Hematopoietic multipotent progenitor cell treated with erythropoietin and hydrocortisone succinate and interleukin-3 and kit ligand, for 15 days (in vitro differentiated cells): ENCODE results near the gene GET4.
"Not testable (repeated sequence)": the region's sequence is repeated elsewhere in the genome, so short reads cannot be mapped to it uniquely, and the experiment has no call there.

Source experiments
- DNase-seq: peaks from one replicate; pipeline ENCODE4 v3.0.0-alpha.2; 2015; ENCODE audit warnings: low spot score

Gene GET4

DNA sequence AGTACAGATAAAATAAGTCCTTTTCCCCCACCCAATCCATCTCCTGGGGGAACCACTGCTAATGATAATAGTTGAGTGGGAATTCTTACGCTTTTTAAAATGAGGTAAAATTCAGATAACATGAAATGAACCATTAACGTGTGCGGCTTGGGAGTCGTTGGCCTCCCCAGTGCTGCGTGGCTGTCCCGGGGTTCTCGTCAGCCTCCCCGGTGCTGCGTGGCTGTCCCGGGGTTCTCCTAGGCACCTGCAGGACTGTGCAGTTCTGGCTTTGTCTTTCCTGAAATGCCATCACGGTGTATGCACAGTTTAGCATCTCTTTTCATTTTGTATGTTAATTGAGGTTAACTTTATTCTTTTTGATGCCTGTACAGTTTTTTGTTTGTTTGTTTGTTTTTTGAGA is 30.6 kb upstream of the GET4 start:
- no peak for DNase-seq

DNA sequence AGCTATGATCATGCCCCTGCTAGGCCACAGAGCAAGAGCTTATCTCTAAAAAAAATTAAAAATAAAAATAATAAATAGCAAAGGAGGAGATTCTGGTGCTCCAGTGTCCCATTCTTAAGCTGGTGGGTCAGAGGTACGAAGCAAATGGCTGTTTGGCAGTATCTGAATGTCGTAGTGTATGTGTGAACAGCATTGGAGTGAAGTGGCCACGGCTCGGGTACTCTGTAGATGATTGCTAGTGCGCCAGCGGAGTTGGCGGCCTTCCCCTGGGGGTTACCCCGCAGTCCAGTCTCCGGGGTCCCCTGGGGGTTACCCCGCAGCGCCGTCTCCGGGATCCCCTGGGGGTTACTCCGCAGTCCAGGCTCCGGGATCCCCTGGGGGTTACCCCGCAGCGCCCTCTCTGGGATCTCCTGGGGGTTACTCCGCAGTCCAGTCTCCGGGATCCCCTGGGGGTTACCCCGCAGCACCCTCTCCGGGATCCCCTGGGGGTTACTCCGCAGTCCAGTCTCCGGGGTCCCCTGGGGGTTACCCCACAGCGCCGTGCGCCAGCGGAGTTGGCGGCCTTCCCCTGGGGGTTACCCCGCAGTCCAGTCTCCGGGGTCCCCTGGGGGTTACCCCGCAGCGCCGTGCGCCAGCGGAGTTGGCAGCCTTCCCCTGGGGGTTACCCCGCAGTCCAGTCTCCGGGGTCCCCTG is 29.2 kb upstream of the GET4 start:
- not testable (repeated sequence) for DNase-seq

GRCh38 chr7:847728-848127 is 28.6 kb upstream of the GET4 start:
- DNase-seq: not testable (repeated sequence)

DNA sequence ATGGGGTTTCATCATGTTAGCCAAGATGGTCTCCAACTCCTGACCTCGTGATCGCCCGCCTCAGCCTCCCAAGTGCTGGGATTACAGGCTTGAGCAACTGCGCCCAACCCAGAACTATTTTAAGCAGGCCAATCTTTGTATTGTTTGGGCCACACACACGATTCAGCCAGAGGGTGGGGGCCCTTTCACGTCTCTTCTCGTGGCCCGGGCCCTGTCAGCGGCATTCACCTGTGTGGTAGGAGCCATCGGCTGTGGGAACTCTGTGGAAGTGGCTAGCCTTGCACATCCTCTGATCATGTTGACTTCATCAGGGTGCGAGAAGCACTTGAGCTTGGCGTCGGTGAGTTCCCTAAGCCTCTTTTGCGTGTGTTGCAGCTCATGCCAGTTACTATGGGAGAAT is 27.2 kb upstream of the GET4 start:
- DNase-seq: no peak

DNA sequence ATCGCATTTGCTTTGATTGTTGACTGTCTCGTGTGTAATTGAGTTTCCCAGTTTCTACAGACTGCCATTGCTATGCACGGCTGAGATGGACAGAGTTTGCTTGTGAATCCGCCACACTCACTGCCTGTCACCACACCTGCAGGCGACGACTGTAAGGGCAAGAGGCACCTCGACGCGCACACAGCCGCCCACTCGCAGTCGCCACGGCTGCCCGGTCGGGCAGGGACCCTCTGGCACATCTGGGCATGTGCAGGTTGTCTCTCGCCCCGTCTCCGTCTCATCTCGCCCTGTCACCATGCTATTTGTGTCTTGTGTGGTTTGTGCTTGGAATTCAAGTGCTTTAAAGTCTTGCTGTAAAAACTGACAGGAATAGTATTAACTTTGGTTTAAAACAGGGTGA is 26.6 kb upstream of the GET4 start:
- DNase-seq: no peak

DNA sequence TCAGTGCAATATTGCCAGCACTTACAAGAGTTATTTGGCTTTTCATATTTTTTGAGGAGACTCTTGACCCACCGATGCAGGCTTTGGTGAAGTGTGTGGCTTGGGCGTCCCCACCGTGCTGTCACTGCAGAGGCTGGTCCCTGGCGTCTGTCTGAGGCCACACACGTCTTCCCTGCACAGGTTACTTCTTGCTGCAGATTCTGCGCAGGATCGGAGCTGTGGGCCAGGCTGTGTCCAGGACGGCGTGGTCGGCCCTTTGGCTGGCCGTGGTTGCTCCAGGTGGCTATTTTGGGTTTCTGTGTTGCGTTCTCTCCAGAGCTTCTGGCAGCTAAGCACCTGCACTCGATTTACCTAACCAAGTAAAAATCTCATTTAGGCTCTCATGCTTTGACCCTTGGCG is 25.1 kb upstream of the GET4 start:
- DNase-seq: no peak

GRCh38 chr7:853366-854117 is 22.8 kb upstream of the GET4 start:
- no peak for DNase-seq

DNA sequence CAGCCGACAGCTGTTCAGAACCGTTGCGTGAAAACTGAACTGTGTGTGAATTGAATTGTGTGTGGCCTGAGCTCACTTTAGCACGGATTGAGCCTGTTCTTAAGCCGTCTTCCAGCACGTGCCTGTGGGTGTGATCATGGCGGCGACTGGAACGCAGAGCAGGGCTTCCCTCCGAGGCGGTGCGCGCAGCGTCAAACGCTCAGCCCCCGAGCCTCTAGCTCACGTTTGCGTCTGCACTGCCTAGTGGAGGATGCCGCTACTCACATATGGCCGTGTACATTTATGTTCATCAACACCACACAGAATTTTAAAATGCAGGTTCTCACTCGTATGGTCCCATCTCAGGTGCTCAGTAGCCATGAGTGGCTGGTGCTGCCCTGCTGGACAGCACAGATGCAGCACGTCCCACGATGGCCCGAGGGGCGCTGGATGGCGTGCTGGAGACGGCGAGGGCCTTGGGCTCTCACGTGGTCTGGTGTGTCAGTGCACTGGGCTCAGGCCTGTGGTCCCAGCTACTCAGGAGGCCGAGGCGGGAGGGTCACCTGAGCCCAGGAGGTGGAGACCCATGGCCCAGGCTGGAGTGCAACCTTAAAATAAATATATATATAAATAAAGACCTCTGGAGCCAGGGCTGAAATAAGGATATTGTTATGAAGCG is 22.1 kb upstream of the GET4 start:
- no peak for DNase-seq

DNA sequence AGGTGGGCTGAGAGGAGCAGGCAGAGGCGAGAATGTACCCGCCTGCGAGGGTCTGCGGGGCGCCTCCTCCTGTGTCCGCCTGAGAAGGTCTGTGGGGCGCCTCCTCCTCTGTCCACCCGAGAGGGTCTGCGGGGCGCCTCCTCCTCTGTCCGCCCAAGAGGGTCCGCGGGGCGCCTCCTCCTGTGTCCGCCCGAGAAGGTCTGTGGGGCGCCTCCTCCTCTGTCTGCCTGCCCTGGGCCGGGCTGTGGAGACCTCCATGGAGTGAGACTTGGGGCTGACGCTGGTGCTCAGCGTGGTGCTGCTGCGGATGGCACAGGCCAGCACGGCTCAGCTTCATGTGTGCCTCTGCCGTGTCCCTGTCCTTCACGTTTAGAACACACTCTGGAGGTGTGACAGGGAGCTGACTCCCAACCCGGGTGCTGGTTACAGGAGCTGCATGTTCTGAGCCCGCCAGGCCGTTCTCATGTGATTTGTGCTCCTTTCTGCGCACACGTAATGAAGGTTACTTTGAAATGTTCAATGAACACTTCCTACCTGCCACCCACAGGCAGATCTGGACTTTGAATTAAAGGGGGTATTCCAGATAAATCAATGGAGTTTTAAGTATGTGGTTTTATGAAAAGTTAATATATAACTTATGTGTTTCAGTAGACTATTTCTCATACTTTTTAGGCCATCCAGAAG is 20.5 kb upstream of the GET4 start:
- DNase-seq: no peak

DNA sequence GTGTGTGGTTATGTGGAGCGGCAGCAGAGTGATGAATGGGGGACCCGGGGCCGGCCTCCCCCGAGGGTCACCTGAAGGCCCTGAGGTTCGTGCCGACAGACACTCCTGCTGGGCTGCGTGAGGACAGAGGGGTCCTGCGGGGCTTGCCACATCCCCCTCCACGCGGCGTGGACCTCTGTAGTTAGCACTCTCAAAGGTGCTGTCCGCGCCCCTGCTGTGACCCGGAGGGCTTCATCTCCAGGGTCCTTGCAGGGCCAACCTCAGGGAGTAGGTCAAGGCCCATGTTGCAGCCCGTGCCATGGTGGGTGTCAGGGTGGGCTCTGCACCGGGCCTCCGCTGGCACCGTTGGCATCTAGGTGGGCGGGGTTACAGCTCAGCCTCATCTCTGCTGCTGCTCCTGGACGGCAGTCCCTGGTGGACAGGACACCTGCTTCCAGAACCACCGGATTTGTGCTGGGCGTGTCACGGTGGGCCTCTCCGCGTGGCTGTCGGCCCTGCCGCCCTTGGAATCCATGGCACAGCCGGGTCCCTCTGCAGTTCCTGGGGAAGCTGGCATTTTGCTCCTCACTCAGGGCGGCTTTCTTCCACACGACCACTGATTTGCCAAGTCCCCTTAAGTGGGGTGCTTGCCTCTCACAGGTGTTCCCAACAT is 19.8 kb upstream of the GET4 start:
- DNase-seq: no peak

- DNase-seq: no peak
These were observed 18.7 kb upstream of the GET4 start for GRCh38 chr7:857661-858060.

DNA sequence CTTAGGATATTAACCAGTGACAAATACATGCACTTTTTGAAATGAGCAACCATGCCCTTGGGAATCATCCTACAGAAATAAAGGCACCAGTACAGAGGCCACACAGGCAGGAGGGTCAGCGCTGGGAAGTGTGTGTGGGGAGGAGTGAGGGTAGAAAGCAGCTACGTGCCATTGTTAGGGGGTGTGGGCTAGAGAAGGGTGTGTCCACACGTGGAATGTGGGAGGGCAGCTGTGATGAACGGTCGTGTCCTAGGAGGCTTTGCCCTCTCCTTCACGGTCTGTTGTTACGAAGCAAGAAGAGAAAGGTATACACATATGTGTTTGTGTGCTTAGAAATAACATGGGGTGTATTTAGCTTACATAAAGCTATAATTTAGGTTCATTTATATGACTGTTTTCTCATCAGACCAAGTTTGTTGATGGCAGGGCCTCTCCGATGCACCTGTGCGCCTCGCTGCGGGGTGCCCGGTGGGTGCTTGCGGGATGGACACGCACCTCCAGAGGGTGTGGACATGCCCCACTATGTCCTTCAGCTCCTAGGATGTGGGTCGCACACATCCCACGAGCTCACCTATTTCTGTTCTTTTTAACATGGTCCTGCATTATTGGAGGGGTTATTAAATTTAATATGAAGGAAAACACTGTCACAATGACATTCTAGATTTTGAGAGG is 16.9 kb upstream of the GET4 start:
- no peak for DNase-seq

DNA sequence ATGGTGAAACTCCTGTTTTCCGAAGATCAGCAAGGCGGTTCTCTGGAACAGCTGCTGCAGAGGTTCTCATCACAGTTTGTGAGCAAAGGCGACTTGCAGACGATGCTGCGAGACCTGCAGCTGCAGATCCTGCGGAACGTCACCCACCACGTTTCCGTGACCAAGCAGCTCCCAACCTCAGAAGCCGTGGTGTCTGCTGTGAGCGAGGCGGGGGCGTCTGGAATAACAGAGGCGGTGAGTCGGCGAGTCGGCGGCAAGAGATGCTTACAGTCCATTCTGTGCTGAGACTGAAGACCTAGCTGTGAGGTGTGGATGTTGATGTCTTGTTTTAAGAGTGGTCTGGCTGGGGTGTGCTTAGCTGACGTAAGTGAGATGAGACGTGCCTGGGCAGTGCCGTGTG is 16.2 kb upstream of the GET4 start:
- DNase-seq: no peak

DNA sequence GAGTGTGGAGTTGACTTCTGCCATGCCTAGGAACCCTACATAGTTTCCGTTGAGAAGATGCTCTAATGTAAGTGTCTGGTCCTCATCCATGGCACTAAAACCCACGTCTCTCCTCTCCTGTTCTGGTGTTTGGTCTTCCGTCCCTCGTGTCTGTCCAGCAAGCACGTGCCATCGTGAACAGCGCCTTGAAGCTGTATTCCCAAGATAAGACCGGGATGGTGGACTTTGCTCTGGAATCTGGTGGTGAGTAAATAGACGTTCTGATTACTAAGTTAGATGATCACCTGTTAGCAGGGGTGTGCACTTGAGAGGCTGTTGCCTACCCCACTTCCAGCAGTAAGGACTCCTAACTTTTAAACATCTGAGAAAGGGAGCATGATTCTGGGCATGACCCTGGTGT is 15.1 kb upstream of the GET4 start:
- no peak for DNase-seq

DNA sequence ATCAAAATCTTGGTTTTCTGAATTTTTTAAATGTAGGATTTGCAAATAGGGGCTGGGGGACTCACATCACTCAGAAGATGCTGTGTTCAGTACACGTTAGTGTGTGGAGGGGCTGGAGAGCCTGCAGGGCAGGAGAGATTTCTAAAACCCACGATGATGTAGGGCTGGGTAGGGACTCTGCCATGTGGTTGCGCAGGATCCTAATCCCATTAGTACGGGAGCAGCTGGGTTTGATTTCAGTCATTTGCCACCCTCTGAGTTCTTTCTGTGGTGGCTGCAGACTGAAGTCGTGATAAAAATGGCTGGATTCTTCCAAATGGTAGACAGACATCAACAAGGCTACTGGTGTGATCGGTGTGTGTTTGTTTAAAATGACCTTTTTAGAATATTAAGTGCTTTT is 14.2 kb upstream of the GET4 start:
- DNase-seq: no peak

DNA sequence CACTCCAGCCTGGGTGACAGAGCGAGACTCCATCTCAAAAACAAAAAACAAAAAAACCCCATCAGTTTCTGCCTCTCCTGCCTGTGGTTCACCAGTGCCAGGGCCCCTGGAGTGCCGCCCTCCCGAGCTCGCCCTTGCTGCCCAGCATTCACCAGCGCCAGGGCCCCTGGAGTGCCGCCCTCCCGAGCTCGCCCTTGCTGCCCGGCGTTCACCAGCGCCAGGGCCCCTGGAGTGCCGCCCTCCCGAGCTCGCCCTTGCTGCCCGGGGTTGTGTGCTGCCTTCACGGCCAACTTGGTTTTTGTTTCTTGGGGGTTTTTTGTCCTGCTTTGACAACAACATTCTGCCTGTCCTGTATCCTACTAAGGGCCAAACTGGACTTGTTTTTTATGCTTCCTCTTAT is 13.2 kb upstream of the GET4 start:
- no peak for DNase-seq

DNA sequence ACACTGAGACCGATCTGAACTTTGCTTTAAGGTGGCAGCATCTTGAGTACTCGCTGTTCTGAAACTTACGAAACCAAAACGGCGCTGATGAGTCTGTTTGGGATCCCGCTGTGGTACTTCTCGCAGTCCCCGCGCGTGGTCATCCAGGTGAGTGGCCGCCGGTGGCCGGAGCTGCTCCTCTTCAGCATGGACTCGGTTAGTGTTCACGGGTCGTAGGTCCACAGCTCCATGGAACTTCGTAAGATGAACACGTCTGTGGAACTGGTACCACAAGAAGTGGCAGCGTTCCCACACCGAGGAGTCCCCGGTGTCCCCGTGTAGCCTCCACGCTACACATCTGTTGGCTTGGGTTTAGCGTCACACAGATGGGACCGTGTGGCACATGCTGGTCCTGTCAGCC is 10.4 kb upstream of the GET4 start:
- DNase-seq: no peak

DNA sequence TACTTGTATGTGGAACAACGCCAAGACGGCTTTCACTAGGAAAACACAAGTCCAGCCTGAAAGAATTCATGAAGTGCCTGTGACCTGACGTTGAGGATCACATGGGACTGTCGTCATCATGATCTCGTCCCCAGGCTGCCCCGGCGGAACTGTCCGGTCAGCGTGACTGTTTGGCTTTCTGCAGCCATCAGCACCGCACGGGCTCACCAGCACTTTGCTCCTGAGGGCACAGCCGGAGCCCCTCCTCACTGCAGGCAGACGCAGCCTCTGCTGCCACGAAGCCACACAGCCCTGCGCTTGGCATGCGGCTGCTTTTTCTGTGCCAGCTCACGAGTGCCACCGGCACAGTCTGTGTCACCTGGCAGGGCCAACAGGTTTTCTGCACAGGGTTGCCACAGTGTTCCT is 9.4 kb upstream of the GET4 start:
- DNase-seq: no peak

- DNase-seq: peak; percentile 70
These were observed 8.8 kb upstream of the GET4 start for GRCh38 chr7:867406-868188.

DNA sequence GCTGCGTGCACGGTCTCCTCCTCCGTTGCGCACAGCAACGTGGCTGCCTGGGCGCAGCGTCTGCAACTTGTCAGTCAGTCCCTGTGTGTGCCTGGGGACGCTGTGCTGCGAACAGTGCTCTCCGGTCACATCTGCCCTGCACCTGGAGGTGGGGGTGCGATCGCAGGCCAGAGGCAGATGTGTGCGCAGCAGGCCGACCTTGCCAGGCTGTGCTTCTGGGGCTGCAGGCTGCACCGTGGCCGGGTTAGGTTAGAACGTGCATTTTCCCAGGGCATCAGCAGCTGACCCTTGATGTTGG is 8.2 kb upstream of the GET4 start:
- DNase-seq: no peak

- no peak for DNase-seq
These were observed 7.0 kb upstream of the GET4 start for GRCh38 chr7:869348-869747.
